Activated B cell treated with CpG ODN at 0.5 μM for 24 hours (primary cell): ENCODE data around the gene POLR1G. TPM values are rescaled to one million over a fixed set of nuclear protein-coding genes. Genes with fewer than 3 reads are reported as not detected.
"Not testable (repeated sequence)": the region's sequence is repeated elsewhere in the genome, so short reads cannot be mapped to it uniquely, and the experiment has no call there.

ENCODE experiments used
- ATAC-seq: fragments of 200-7000 bp; cut with Tn5 transposase; one replicate; pipeline ENCODE4 v1.10.0; 2021; ENCODE audit warnings: low read depth, mild to moderate bottlenecking, moderate library complexity
- CTCF ChIA-PET: fragments of 350-600 bp; sonication (Branson Sonifier 250); formaldehyde crosslinking; loops from one replicate; lab custom pipeline; 2021; ENCODE audit warnings: antibody characterized with exemption; lab: Charles Lee
- POLR2A ChIA-PET: fragments of 350-600 bp; sonication (Branson Sonifier 250); formaldehyde crosslinking; loops from one replicate; lab custom pipeline; 2021; ENCODE audit warnings: antibody characterized with exemption; lab: Charles Lee
- DNase-seq: peaks from one replicate; pipeline ENCODE4 v3.0.0; 2022
- H3K27ac Mint-ChIP-seq: one replicate; pipeline ENCODE4 v1.8.0; 2020; ENCODE audit warnings: mixed read lengths
- H3K27me3 Mint-ChIP-seq: one replicate; pipeline ENCODE4 v1.8.0; 2021; ENCODE audit warnings: mixed read lengths
- H3K36me3 Mint-ChIP-seq: one replicate; pipeline ENCODE4 v1.8.0; 2021; ENCODE audit warnings: low read depth, mixed read lengths
- H3K4me1 Mint-ChIP-seq: one replicate; pipeline ENCODE4 v1.8.0; 2021; ENCODE audit warnings: mixed read lengths
- H3K4me3 Mint-ChIP-seq: one replicate; pipeline ENCODE4 v1.8.0; 2020; ENCODE audit warnings: mild to moderate bottlenecking, mixed read lengths
- H3K9me3 Mint-ChIP-seq: one replicate; pipeline ENCODE4 v1.8.0; 2020; ENCODE audit warnings: mixed read lengths
- intact Hi-C: fragments of 100-400 bp; cut with micrococcal nuclease; formaldehyde crosslinking; loops from one replicate; pipeline ENCODE4 v1.15.1; 2024
- total RNA-seq: library from RNA; stranded (reverse); gene quantifications from 2 replicates; pipeline ENCODE4 v1.2.3, GENCODE V29; 2022
- TF ChIP-seq, protein P1 (sequence below): fragments of 200-600 bp; IDR thresholded peaks from one replicate; pipeline ENCODE4 v1.8.0; 2022; ENCODE audit warnings: antibody characterized with exemption, mild to moderate bottlenecking

Gene POLR1G
- total RNA-seq, 1 donor from 2014 or later: 6.7 TPM

DNA sequence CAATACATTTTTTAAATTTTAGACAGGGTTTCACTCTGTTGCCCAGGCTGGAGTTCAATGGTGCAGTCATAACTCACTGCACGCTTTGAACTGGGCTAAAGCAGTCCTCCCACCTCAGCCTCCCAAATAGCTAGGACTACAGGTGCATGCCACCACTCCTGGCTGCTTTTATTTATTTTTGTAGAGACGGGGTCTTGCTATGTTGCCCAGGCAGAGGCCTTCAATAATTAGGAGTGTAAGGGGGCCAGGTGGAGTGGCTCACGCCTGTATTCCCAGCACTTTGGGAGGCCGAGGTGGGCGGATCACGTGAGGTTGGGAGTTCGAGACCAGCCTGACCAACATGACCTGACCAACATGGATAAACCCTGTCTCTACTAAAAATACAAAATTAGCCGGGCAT lies 26.1 kb downstream of the POLR1G start:
- H3K4me3 Mint-ChIP-seq, POLR2A ChIA-PET, intact Hi-C loops, DNase-seq, H3K9me3 Mint-ChIP-seq, H3K27me3 Mint-ChIP-seq, ATAC-seq, H3K27ac Mint-ChIP-seq, CTCF ChIA-PET, H3K36me3 Mint-ChIP-seq: not testable (repeated sequence)
- peaks cover 13% of the 10 kb centered on the region for H3K4me1 Mint-ChIP-seq

DNA sequence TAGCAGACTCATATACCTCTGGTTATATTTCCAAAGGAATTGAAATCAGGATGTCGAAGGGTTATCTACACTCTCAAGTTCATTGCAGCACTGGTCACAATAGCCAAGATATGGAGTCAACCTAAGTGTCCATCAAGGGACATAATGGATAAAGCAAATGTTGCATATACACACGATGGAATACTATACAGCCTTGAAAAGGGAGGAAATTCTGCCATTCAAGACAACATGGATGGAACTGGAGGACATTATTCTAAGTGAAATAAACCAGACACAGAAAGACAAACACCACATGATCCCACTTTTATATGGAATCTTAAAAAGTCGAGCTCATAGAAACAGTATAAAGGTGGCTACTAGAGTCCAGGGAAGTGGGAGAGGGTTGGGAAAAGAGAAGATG lies 30.9 kb downstream of the POLR1G start:
- TF ChIP-seq, protein P1, sequence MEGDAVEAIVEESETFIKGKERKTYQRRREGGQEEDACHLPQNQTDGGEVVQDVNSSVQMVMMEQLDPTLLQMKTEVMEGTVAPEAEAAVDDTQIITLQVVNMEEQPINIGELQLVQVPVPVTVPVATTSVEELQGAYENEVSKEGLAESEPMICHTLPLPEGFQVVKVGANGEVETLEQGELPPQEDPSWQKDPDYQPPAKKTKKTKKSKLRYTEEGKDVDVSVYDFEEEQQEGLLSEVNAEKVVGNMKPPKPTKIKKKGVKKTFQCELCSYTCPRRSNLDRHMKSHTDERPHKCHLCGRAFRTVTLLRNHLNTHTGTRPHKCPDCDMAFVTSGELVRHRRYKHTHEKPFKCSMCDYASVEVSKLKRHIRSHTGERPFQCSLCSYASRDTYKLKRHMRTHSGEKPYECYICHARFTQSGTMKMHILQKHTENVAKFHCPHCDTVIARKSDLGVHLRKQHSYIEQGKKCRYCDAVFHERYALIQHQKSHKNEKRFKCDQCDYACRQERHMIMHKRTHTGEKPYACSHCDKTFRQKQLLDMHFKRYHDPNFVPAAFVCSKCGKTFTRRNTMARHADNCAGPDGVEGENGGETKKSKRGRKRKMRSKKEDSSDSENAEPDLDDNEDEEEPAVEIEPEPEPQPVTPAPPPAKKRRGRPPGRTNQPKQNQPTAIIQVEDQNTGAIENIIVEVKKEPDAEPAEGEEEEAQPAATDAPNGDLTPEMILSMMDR: no peak
- CTCF ChIA-PET: interaction anchor here (3.1 to 5.4 kb wide), 2 partner anchors 35 to 42 kb away, joined by 21 to 336 read pairs; no protein-coding TSS in a partner anchor
- ATAC-seq: no peak

DNA sequence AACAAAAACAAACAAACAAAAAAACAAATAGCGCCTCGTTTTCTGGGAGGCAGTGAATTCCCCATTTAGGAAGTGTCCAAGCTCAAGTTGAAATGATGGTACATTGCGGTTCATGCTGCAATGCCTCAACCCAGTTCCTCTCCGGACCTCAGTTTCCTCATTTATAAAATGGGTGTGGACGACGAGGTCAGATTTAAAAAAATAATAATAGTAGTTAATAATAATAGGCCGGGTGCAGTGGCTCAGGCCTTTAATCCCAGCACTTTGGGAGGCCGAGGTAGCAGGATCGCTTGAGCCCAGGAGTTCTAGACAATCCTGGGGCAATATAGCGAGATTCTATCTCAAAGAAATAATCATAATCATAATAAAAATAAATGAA lies 32.7 kb downstream of the POLR1G start:
- intact Hi-C loops: loop anchor here (1.0 to 2.0 kb wide), 8 partner anchors 11 to 204 kb away; partner anchors contain the start of genes ERCC1, FOSB and POLR1G

More for the DNA sequence above, 30.9 kb downstream of the POLR1G start:
- Mint-ChIP-seq H3K4me1 (peaks cover 20% of the 10 kb centered on the region), H3K36me3 (no peaks in the 10 kb centered on the region), H3K9me3 (no peaks in the 10 kb centered on the region), H3K27ac (no peak overlapping the region), H3K27me3 (no peaks in the 10 kb centered on the region), H3K4me3 (no peak overlapping the region)
- DNase-seq: no peak
- intact Hi-C loops: no loop called here
- POLR2A ChIA-PET: interaction anchor here (3.3 kb wide), 1 partner anchor 42 kb away, joined by 92 read pairs; no protein-coding TSS in a partner anchor

DNA sequence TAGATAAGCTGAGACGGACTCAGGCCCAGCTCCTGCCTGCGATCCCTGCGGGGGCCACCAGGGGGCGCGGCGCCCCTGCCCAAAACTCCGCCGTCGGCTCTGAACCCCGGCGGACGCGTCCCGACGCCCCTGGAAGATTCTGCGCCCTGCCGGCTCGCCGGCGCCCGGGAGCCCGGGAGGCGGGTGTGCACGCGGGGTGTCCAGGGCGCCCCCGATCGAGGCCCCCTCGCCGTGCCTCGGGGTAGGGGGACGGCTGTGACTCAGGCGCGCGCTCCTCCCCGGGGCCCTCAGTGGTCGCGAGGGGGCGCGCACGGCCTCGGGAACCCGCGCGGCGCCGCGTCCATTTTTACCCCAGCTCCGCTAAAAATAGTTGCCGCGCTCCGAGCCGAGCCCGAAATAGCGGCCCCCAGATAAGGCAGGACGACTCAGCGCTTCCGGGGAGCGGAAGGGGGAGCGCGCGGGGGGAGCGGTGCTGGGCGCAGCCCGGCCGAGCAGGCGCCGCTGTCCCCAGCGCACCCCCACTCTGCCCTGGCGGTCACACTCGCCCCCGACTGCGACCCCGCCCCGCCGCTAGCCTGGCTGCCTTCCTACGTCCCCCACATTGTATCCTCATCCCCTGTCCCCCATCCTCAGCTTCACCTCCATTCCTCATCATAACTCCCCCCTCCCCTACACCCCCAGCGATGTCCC lies 33.3 kb downstream of the POLR1G start:
- Mint-ChIP-seq H3K9me3 (no peaks in the 10 kb centered on the region), H3K4me3 (peak overlapping the region; percentile 72), H3K27ac (peak overlapping the region; percentile 75), H3K4me1 (peaks cover 37% of the 10 kb centered on the region), H3K27me3 (no peaks in the 10 kb centered on the region), H3K36me3 (no peaks in the 10 kb centered on the region)
- CTCF ChIA-PET: interaction anchor here (0.6 to 5.4 kb wide), 41 partner anchors 9 to 669 kb away, joined by 3 to 336 read pairs (median 4); partner anchors contain the start of genes ERCC1, FOSB, GEMIN7 and PPP1R13L
- intact Hi-C loops: loop anchor here (1.0 to 2.0 kb wide), 8 partner anchors 11 to 204 kb away; partner anchors contain the start of genes ERCC1, FOSB and POLR1G
- TF ChIP-seq, protein P1: peak; percentile 98
- DNase-seq: peak; percentile 94
- peak; percentile 40 for ATAC-seq
- POLR2A ChIA-PET: interaction anchor here (0.5 to 3.3 kb wide), 23 partner anchors 8 to 1847 kb away, joined by 3 to 92 read pairs (median 4); partner anchors contain the start of genes BLOC1S3, FOSB, QPCTL and SNRPD2

More for the DNA sequence above, 32.7 kb downstream of the POLR1G start:
- peak overlapping the region; percentile 72 for H3K4me3 Mint-ChIP-seq
- DNase-seq (no peak), ATAC-seq (no peak)
- TF ChIP-seq, protein P1: no peak
- H3K27ac Mint-ChIP-seq: peak overlapping the region; percentile 56
- H3K27me3 Mint-ChIP-seq: no peaks in the 10 kb centered on the region
- ChIA-PET POLR2A (interaction anchor here (0.6 to 3.3 kb wide), 21 partner anchors 9 to 1848 kb away, joined by 3 to 92 read pairs (median 5); partner anchors contain the start of genes BLOC1S3, FOSB, QPCTL and SNRPD2), CTCF (interaction anchor here (0.6 to 5.4 kb wide), 40 partner anchors 9 to 668 kb away, joined by 3 to 336 read pairs (median 4); partner anchors contain the start of genes ERCC1, FOSB, GEMIN7 and PPP1R13L)
- no peaks in the 10 kb centered on the region for H3K36me3 Mint-ChIP-seq
- H3K9me3 Mint-ChIP-seq: no peaks in the 10 kb centered on the region
- peaks cover 33% of the 10 kb centered on the region for H3K4me1 Mint-ChIP-seq

DNA sequence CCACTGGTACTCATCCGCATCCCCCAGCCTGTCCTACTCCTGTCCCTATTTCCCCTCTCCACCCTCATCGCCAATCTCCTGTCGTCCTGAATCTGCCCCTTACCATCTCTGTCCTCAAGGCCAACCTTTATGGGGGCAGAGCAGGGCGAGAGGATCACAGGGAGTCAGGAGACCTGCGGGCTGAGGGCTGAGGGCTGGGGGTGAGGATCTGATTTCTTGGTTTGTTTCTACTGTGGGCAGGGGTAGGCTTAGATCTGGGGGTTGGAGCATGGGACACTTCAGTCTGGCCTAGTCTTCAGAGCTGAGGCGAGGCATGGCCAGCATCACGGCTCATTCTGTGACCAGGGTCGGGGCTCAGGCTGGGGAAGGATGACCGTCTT lies 33.8 kb downstream of the POLR1G start:
- DNase-seq (no peak), ATAC-seq (no peak)
- TF ChIP-seq, protein P1: no peak
- H3K36me3 Mint-ChIP-seq: no peaks in the 10 kb centered on the region
- intact Hi-C loops: no loop called here
- ChIA-PET POLR2A (interaction anchor here (0.5 to 3.3 kb wide), 12 partner anchors 9 to 236 kb away, joined by 3 to 92 read pairs (median 6); partner anchors contain the start of gene FOSB), CTCF (interaction anchor here (0.6 to 5.4 kb wide), 30 partner anchors 9 to 361 kb away, joined by 3 to 336 read pairs (median 6); partner anchors contain the start of genes ERCC1, FOSB, GEMIN7 and PPP1R13L)
- H3K9me3 Mint-ChIP-seq: no peaks in the 10 kb centered on the region
- H3K27ac Mint-ChIP-seq: peak overlapping the region; percentile 75
- H3K4me3 Mint-ChIP-seq: peak overlapping the region; percentile 72
- H3K4me1 Mint-ChIP-seq: peaks cover 41% of the 10 kb centered on the region
- H3K27me3 Mint-ChIP-seq: no peaks in the 10 kb centered on the region
